VCaP (cell line): ENCODE measurements around the gene DMBT1.
"Not testable (repeated sequence)": the region's sequence is repeated elsewhere in the genome, so short reads cannot be mapped to it uniquely, and the experiment has no call there.

Experiments used
- H3K27ac ChIP-seq: fragments of 450-650 bp; 2 replicates; pipeline ENCODE4 v1.5.1; 2017
- CTCF ChIP-seq: fragments of 450-650 bp; conservative IDR thresholded peaks from 2 replicates; pipeline ENCODE4 v1.5.1; 2017; ENCODE audit warnings: mild to moderate bottlenecking, moderate library complexity

DMBT1 gene

GRCh38 chr10:122567056-122567660 lies 6.6 kb downstream of the DMBT1 start:
- no peak overlapping the region for H3K27ac ChIP-seq
- TF ChIP-seq CTCF = peak; percentile 51; the same call in 1 of the 2 replicates

- no peak overlapping the region for H3K27ac ChIP-seq
- no peak for TF ChIP-seq CTCF
These were observed 8.0 kb downstream of the DMBT1 start for GRCh38 chr10:122568551-122568950.

GRCh38 chr10:122570920-122571319 lies 10.4 kb downstream of the DMBT1 start:
- H3K27ac ChIP-seq = no peak overlapping the region
- no peak for TF ChIP-seq CTCF

GRCh38 chr10:122571892-122572291 lies 11.3 kb downstream of the DMBT1 start:
- H3K27ac ChIP-seq = no peak overlapping the region
- TF ChIP-seq CTCF = no peak

GRCh38 chr10:122575776-122576175 lies 15.2 kb downstream of the DMBT1 start:
- TF ChIP-seq CTCF = no peak
- H3K27ac ChIP-seq = no peak overlapping the region

GRCh38 chr10:122576291-122576690 lies 15.7 kb downstream of the DMBT1 start:
- no peak overlapping the region for H3K27ac ChIP-seq
- no peak for TF ChIP-seq CTCF

GRCh38 chr10:122577311-122577885 lies 16.8 kb downstream of the DMBT1 start:
- no peak for TF ChIP-seq CTCF
- H3K27ac ChIP-seq = no peak overlapping the region

GRCh38 chr10:122586070-122586469 lies 25.5 kb downstream of the DMBT1 start:
- not testable (repeated sequence) for H3K27ac ChIP-seq
